Measurements from ENCODE around the gene POC1A.

DNA sequence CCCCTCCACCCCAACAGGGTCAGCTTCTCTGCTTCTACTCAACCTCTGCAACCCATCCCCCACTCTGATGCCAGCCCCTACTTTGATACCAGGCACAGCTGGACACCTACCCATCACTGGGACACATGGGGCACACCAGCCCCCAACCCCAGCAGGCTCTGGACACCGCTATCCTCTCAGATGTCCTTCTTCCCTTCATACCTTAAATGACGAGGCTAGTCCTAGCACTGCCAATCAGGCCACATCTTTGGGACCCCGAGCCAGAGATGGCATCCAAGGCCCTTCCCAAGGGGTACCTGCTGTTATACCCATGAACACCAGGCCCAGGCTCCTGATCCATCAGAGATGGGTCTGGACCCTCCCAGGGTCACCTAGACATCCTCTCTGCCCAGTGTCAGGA, 10.6 kb downstream of the POC1A start:
- TF ChIP-seq SP1 (IDR thresholded peaks at IDR 0.05), result no peak
- no peak for TF ChIP-seq FOXK2 (IDR thresholded peaks at IDR 0.05)
- no peak for TF ChIP-seq HDGF (IDR thresholded peaks at IDR 0.05; ENCODE audit: borderline replicate concordance)
- TF ChIP-seq BHLHE40 (IDR thresholded peaks at IDR 0.05; ENCODE audit: borderline replicate concordance), result no peak
- no peak for TF ChIP-seq ELF4 (IDR thresholded peaks at IDR 0.05)
- TF ChIP-seq CTBP1 (IDR thresholded peaks at IDR 0.05; ENCODE audit: borderline replicate concordance), result no peak
- no peak for TF ChIP-seq SUZ12 (IDR thresholded peaks at IDR 0.05)
- no peak for TF ChIP-seq TARDBP (IDR thresholded peaks at IDR 0.05)
- no peak for TF ChIP-seq FOXM1 (IDR thresholded peaks at IDR 0.05; ENCODE audit: borderline replicate concordance)

Measured in HEK293T (cell line).